H9 (cell line): ENCODE measurements around the gene TMEM178B. TPM values are rescaled to one million over a fixed set of nuclear protein-coding genes. Genes with fewer than 3 reads are reported as not detected.

ENCODE experiments used
- DNase-seq: peaks from one replicate; pipeline ENCODE4 v3.0.0-alpha.2; 2017
- H2AFZ ChIP-seq: one replicate; pipeline ENCODE4 v1.6.1; 2013; ENCODE audit warnings: mild to moderate bottlenecking, low read length, control low read depth, moderate library complexity
- H2AK5ac ChIP-seq: 2 replicates; pipeline ENCODE4 v1.6.1; 2013; ENCODE audit warnings: low read length, control low read depth, mixed read lengths; ENCODE audit not compliant: insufficient read length
- H2BK120ac ChIP-seq: one replicate; pipeline ENCODE4 v1.6.1; 2013; ENCODE audit warnings: low read depth, mild to moderate bottlenecking, low read length, control low read depth, inconsistent platforms; ENCODE audit not compliant: poor library complexity, severe bottlenecking
- H2BK12ac ChIP-seq: 2 replicates; pipeline ENCODE4 v1.6.1; 2013; ENCODE audit warnings: low read length, control low read depth, mixed read lengths, low read depth; ENCODE audit not compliant: insufficient read length
- H2BK15ac ChIP-seq: 2 replicates; pipeline ENCODE4 v1.6.1; 2013; ENCODE audit warnings: low read depth, low read length, control low read depth
- H2BK20ac ChIP-seq: one replicate; pipeline ENCODE4 v1.6.1; 2013; ENCODE audit warnings: low read depth, mild to moderate bottlenecking, low read length, control low read depth, inconsistent platforms; ENCODE audit not compliant: poor library complexity, severe bottlenecking
- H2BK5ac ChIP-seq: 2 replicates; pipeline ENCODE4 v1.6.1; 2013; ENCODE audit warnings: low read length, control low read depth, mixed read lengths; ENCODE audit not compliant: insufficient read length
- H3K14ac ChIP-seq: 2 replicates; pipeline ENCODE4 v1.6.1; 2013; ENCODE audit warnings: low read length, control low read depth; ENCODE audit not compliant: insufficient read depth
- H3K18ac ChIP-seq: 2 replicates; pipeline ENCODE4 v1.6.1; 2013; ENCODE audit warnings: low read depth, mild to moderate bottlenecking, mixed read lengths, low read length, control low read depth; ENCODE audit not compliant: insufficient read length
- H3K23ac ChIP-seq: 2 replicates; pipeline ENCODE4 v1.6.1; 2013; ENCODE audit warnings: low read length, control low read depth, mixed read lengths, low read depth; ENCODE audit not compliant: insufficient read length
- H3K23me2 ChIP-seq: 2 replicates; pipeline ENCODE4 v1.6.1; 2013; ENCODE audit warnings: low read depth, mild to moderate bottlenecking, mixed read lengths, low read length, control low read depth; ENCODE audit not compliant: insufficient read length, poor library complexity, severe bottlenecking
- H3K27ac ChIP-seq: 2 replicates; pipeline ENCODE4 v1.5.1; 2013; ENCODE audit warnings: low read length, control low read depth, mixed read lengths, low read depth; ENCODE audit not compliant: insufficient read length
- H3K27me3 ChIP-seq: 2 replicates; pipeline ENCODE4 v1.6.1; 2013; ENCODE audit warnings: low read length, control low read depth, inconsistent platforms; ENCODE audit not compliant: insufficient read depth
- H3K4ac ChIP-seq: 2 replicates; pipeline ENCODE4 v1.6.1; 2013; ENCODE audit warnings: low read depth, mild to moderate bottlenecking, control low read depth, inconsistent platforms, low read length, moderate library complexity
- H3K4me1 ChIP-seq: 2 replicates; pipeline ENCODE4 v1.6.1; 2013; ENCODE audit warnings: low read length, control low read depth, inconsistent platforms; ENCODE audit not compliant: insufficient read depth
- H3K4me2 ChIP-seq: 2 replicates; pipeline ENCODE4 v1.6.1; 2013; ENCODE audit warnings: low read length, control low read depth, mixed read lengths; ENCODE audit not compliant: insufficient read length, insufficient read depth
- H3K56ac ChIP-seq: 2 replicates; pipeline ENCODE4 v1.6.1; 2013; ENCODE audit warnings: low read depth, mild to moderate bottlenecking, mixed read lengths, low read length, control low read depth; ENCODE audit not compliant: insufficient read length
- H3K79me1 ChIP-seq: 2 replicates; pipeline ENCODE4 v1.6.1; 2013; ENCODE audit warnings: low read depth, mild to moderate bottlenecking, moderate library complexity, low read length, control low read depth, inconsistent platforms; ENCODE audit not compliant: insufficient read depth, poor library complexity, severe bottlenecking
- H3K79me2 ChIP-seq: 2 replicates; pipeline ENCODE4 v1.6.1; 2013; ENCODE audit warnings: low read length, control low read depth, inconsistent platforms; ENCODE audit not compliant: insufficient read depth
- H3K9ac ChIP-seq: 2 replicates; pipeline ENCODE4 v1.6.1; 2013; ENCODE audit warnings: low read length, control low read depth, mixed read lengths; ENCODE audit not compliant: insufficient read length; ENCODE audit errors: extremely low read depth
- H3K9me3 ChIP-seq: one replicate; pipeline ENCODE4 v1.6.1; 2013; ENCODE audit warnings: low read depth, low read length, inconsistent platforms; ENCODE audit not compliant: control insufficient read depth
- H3T11ph ChIP-seq: one replicate; pipeline ENCODE4 v1.6.1; 2013; ENCODE audit warnings: mild to moderate bottlenecking, low read length, control low read depth, inconsistent platforms
- H4K20me1 ChIP-seq: one replicate; pipeline ENCODE4 v1.6.1; 2013; ENCODE audit not compliant: control insufficient read depth, insufficient read length, insufficient read depth
- H4K5ac ChIP-seq: 2 replicates; pipeline ENCODE4 v1.6.1; 2013; ENCODE audit warnings: low read depth, mild to moderate bottlenecking, mixed read lengths, low read length, control low read depth; ENCODE audit not compliant: insufficient read length
- H4K8ac ChIP-seq: replicated peaks from 2 replicates; pipeline ENCODE4 v1.6.1; 2013; ENCODE audit warnings: low read length, control low read depth, mixed read lengths, low read depth; ENCODE audit not compliant: insufficient read length
- H4K91ac ChIP-seq: 2 replicates; pipeline ENCODE4 v1.6.1; 2013; ENCODE audit warnings: low read depth, mild to moderate bottlenecking, moderate library complexity, mixed read lengths, low read length, control low read depth; ENCODE audit not compliant: insufficient read length
- H3K27ac Mint-ChIP-seq, 3 experiments: 2 replicates in 2 of 3; 3 replicates in 1 of 3; pipeline ENCODE4 v1.8.0; 2020 to 2021; ENCODE audit warnings: mixed read lengths in 3 of 3, mild to moderate bottlenecking in 1 of 3, moderate library complexity in 1 of 3
- H3K27me3 Mint-ChIP-seq: 2 replicates; pipeline ENCODE4 v1.8.0; 2021; ENCODE audit warnings: low read depth, mild to moderate bottlenecking, moderate library complexity, mixed read lengths
- H3K36me3 Mint-ChIP-seq, 3 experiments: 2 replicates in 2 of 3; 3 replicates in 1 of 3; pipeline ENCODE4 v1.8.0; 2020 to 2021; ENCODE audit warnings: low read depth in 3 of 3, mixed read lengths in 3 of 3; ENCODE audit not compliant: insufficient read depth in 1 of 3
- H3K4me1 Mint-ChIP-seq, 2 experiments: 2 replicates each; pipeline ENCODE4 v1.8.0; 2020; ENCODE audit warnings: mixed read lengths in 2 of 2
- H3K4me3 Mint-ChIP-seq, 2 experiments: 2 replicates in 1 of 2; 3 replicates in 1 of 2; pipeline ENCODE4 v1.8.0; 2020 to 2021; ENCODE audit warnings: mild to moderate bottlenecking in 2 of 2, mixed read lengths in 2 of 2, moderate library complexity in 1 of 2
- H3K9me3 Mint-ChIP-seq, 2 experiments: 2 replicates in 1 of 2; 3 replicates in 1 of 2; pipeline ENCODE4 v1.8.0; 2020; ENCODE audit warnings: mild to moderate bottlenecking in 2 of 2, mixed read lengths in 2 of 2, moderate library complexity in 1 of 2
- WGBS: extraction: QIAGEN DNeasy Blood & Tissue Kit; methylation state at CpG from one replicate; pipeline ENCODE4 v1.1.7; 2013; ENCODE audit warnings: missing lambda C conversion rate, low lambda C conversion rate, mixed read lengths; ENCODE audit not compliant: insufficient read length; ENCODE audit errors: extremely low coverage; 5-methylcytosine and 5-hydroxymethylcytosine counted together
- total RNA-seq: library from RNA; stranded (reverse); gene quantifications from 2 replicates; pipeline ENCODE4 v1.2.1, GENCODE V29; 2021
- TF ChIP-seq, protein P1 (sequence below): fragments of 200-600 bp; sonication (generic); conservative IDR thresholded peaks from 3 replicates; pipeline ENCODE4 v1.8.0; 2021; ENCODE audit warnings: antibody characterized with exemption, mild to moderate bottlenecking

Gene TMEM178B
- total RNA-seq, 1 experiment from 2014 or later: 11.3 TPM

GRCh38 chr7:141370178-141370577 is 296.3 kb downstream of the TMEM178B start:
- Histone ChIP-seq H3K4me1 (peaks cover 8% of the 10 kb centered on the region; the same call in 1 of the 2 replicates), H4K8ac (no peak overlapping the region), H2BK15ac (no peak overlapping the region), H4K20me1 (no peaks in the 10 kb centered on the region), H2BK20ac (no peak overlapping the region), H3K4ac (no peak overlapping the region), H3K27ac (no peak overlapping the region), H2BK5ac (no peak overlapping the region), H2BK120ac (no peak overlapping the region), H3K27me3 (no peaks in the 10 kb centered on the region), H2AFZ (no peak overlapping the region), H3K79me1 (no peaks in the 10 kb centered on the region), H3K79me2 (no peaks in the 10 kb centered on the region), H3K23me2 (no peaks in the 10 kb centered on the region), H2BK12ac (no peak overlapping the region), H3K4me2 (no peak overlapping the region), H3K18ac (no peak overlapping the region), H4K5ac (no peak overlapping the region), H3K9ac (no peak overlapping the region), H3T11ph (no peak overlapping the region), H3K23ac (no peak overlapping the region), H3K14ac (no peak overlapping the region), H4K91ac (no peak overlapping the region), H2AK5ac (no peak overlapping the region), H3K56ac (no peak overlapping the region), H3K9me3 (no peaks in the 10 kb centered on the region)
- DNase-seq: no peak
- H3K27ac Mint-ChIP-seq: no peak overlapping the region
- WGBS: no CpG with 5 or more reads among the region's 5 CpGs
- no peaks in the 10 kb centered on the region for H3K9me3 Mint-ChIP-seq
- no peaks in the 10 kb centered on the region for H3K27me3 Mint-ChIP-seq
- TF ChIP-seq, protein P1, sequence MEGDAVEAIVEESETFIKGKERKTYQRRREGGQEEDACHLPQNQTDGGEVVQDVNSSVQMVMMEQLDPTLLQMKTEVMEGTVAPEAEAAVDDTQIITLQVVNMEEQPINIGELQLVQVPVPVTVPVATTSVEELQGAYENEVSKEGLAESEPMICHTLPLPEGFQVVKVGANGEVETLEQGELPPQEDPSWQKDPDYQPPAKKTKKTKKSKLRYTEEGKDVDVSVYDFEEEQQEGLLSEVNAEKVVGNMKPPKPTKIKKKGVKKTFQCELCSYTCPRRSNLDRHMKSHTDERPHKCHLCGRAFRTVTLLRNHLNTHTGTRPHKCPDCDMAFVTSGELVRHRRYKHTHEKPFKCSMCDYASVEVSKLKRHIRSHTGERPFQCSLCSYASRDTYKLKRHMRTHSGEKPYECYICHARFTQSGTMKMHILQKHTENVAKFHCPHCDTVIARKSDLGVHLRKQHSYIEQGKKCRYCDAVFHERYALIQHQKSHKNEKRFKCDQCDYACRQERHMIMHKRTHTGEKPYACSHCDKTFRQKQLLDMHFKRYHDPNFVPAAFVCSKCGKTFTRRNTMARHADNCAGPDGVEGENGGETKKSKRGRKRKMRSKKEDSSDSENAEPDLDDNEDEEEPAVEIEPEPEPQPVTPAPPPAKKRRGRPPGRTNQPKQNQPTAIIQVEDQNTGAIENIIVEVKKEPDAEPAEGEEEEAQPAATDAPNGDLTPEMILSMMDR: no peak
- no peak overlapping the region for H3K4me3 Mint-ChIP-seq
- H3K36me3 Mint-ChIP-seq: peaks cover 0 to 1% (median 0%) of the 10 kb centered on the region in 3 experiments; a peak in 1 of 7 replicates
- H3K4me1 Mint-ChIP-seq: peaks cover 36 to 37% of the 10 kb centered on the region in 2 experiments
